Neural cell (in vitro differentiated cells): ENCODE measurements around the gene POU6F2. TPM values are rescaled to one million over a fixed set of nuclear protein-coding genes. Genes with fewer than 3 reads are reported as not detected.

Experiments
- H2AFZ ChIP-seq: fragments of 200-600, 300-800 bp; sonication (generic), shearing (Covaris generic); 2 replicates; pipeline ENCODE4 v1.6.0; 2014; ENCODE audit warnings: low read depth, mild to moderate bottlenecking, antibody characterized with exemption, low read length, moderate library complexity
- H3F3A ChIP-seq: fragments of 200-600 bp; shearing (Covaris generic); 2 replicates; pipeline ENCODE4 v1.6.1; 2016; ENCODE audit warnings: mild to moderate bottlenecking, moderate library complexity, mixed read lengths, antibody characterized with exemption, low read length; ENCODE audit not compliant: insufficient read depth, poor library complexity, severe bottlenecking
- H3K27ac ChIP-seq: fragments of 200-600, 300-800 bp; sonication (generic), shearing (Covaris generic); 2 replicates; pipeline ENCODE4 v1.5.1; 2014; ENCODE audit warnings: mild to moderate bottlenecking, low read length, moderate library complexity
- H3K27me3 ChIP-seq: fragments of 300-800, 200-600 bp; sonication (generic), shearing (Covaris generic); 2 replicates; pipeline ENCODE4 v1.6.0; 2014; ENCODE audit warnings: mild to moderate bottlenecking, low read depth, low read length, moderate library complexity; ENCODE audit not compliant: insufficient read depth
- H3K36me3 ChIP-seq: fragments of 300-800, 200-600 bp; sonication (generic), shearing (Covaris generic); 2 replicates; pipeline ENCODE4 v1.5.1; 2014; ENCODE audit warnings: mild to moderate bottlenecking, antibody characterized with exemption, low read length, moderate library complexity; ENCODE audit not compliant: insufficient read depth
- H3K4me2 ChIP-seq: fragments of 300-800, 200-600 bp; sonication (generic), shearing (Covaris generic); 2 replicates; pipeline ENCODE4 v1.6.0; 2014; ENCODE audit warnings: mild to moderate bottlenecking, low read length
- H3K4me3 ChIP-seq: fragments of 300-800, 200-600 bp; sonication (generic), shearing (Covaris generic); 2 replicates; pipeline ENCODE4 v1.5.1; 2014; ENCODE audit warnings: mild to moderate bottlenecking, low read length, moderate library complexity
- H3K79me2 ChIP-seq: fragments of 200-600 bp; shearing (Covaris generic); replicated peaks from 2 replicates; pipeline ENCODE4 v1.6.0; 2014; ENCODE audit warnings: mild to moderate bottlenecking, low read length, moderate library complexity; ENCODE audit not compliant: insufficient read depth
- H3K9ac ChIP-seq: fragments of 300-800, 200-600 bp; sonication (generic), shearing (Covaris generic); 2 replicates; pipeline ENCODE4 v1.6.1; 2016; ENCODE audit warnings: mild to moderate bottlenecking, low read length, mixed read lengths
- H3K9me2 ChIP-seq: fragments of 200-600 bp; shearing (Covaris generic); 2 replicates; pipeline ENCODE4 v1.6.1; 2016; ENCODE audit warnings: mild to moderate bottlenecking, low read length, mixed read lengths; ENCODE audit not compliant: insufficient read depth
- H3K9me3 ChIP-seq: fragments of 200-600, 300-800 bp; sonication (generic), shearing (Covaris generic); 2 replicates; pipeline ENCODE4 v1.6.1; 2016; ENCODE audit warnings: mild to moderate bottlenecking, mixed run types, low read length, moderate library complexity, mixed read lengths
- H4K20me1 ChIP-seq: fragments of 200-600 bp; shearing (Covaris generic); 2 replicates; pipeline ENCODE4 v1.6.1; 2016; ENCODE audit warnings: mild to moderate bottlenecking, mixed run types; ENCODE audit not compliant: insufficient read depth
- EP300 ChIP-seq: fragments of 450-650 bp; conservative IDR thresholded peaks from 2 replicates; pipeline ENCODE4 v1.6.1; 2014; ENCODE audit warnings: antibody characterized with exemption, mild to moderate bottlenecking, moderate library complexity; ENCODE audit not compliant: poor library complexity, severe bottlenecking
- EZH2 ChIP-seq: fragments of 200-600, 300-800 bp; shearing (Covaris generic), sonication (generic); IDR thresholded peaks from 2 replicates; pipeline ENCODE4 v1.6.1; 2014; ENCODE audit warnings: antibody characterized with exemption, low read length, borderline replicate concordance, mild to moderate bottlenecking; ENCODE audit not compliant: insufficient read depth, poor library complexity, severe bottlenecking
- MXI1 ChIP-seq: fragments of 450-650 bp; conservative IDR thresholded peaks from 2 replicates; pipeline ENCODE4 v1.6.1; 2014; ENCODE audit warnings: antibody characterized with exemption, mild to moderate bottlenecking; ENCODE audit not compliant: poor library complexity, severe bottlenecking
- POLR2AphosphoS5 ChIP-seq: IDR thresholded peaks from 2 replicates; pipeline ENCODE4 v1.6.1; 2012
- RAD21 ChIP-seq: fragments of 450-650 bp; conservative IDR thresholded peaks from 2 replicates; pipeline ENCODE4 v1.6.1; 2014; ENCODE audit warnings: antibody characterized with exemption, mild to moderate bottlenecking, moderate library complexity
- SMC3 ChIP-seq: fragments of 450-650 bp; conservative IDR thresholded peaks from 2 replicates; pipeline ENCODE4 v1.6.1; 2014; ENCODE audit warnings: antibody characterized with exemption, mild to moderate bottlenecking, moderate library complexity; ENCODE audit not compliant: poor library complexity
- TAF1 ChIP-seq: IDR thresholded peaks from 2 replicates; pipeline ENCODE4 v1.6.1; 2012; ENCODE audit warnings: low read depth
- polyA plus RNA-seq: library from polyadenylated mRNA; depleted of rRNA; stranded (reverse); fragments of >200 nt; gene quantifications from 2 replicates; pipeline ENCODE4 v1.2.3, GENCODE V29; 2014
- TF ChIP-seq, protein P1 (sequence below): fragments of 450-650 bp; IDR thresholded peaks from 2 replicates; pipeline ENCODE4 v1.5.1; 2014; ENCODE audit warnings: antibody characterized with exemption, mild to moderate bottlenecking, moderate library complexity; ENCODE audit not compliant: poor library complexity, severe bottlenecking
- TF ChIP-seq, protein P2 (sequence below): IDR thresholded peaks from 2 replicates; pipeline ENCODE4 v1.6.1; 2012; ENCODE audit warnings: borderline replicate concordance

Gene POU6F2
- polyA plus RNA-seq, 1 donor from 2014 or later, result 2.8 TPM

DNA sequence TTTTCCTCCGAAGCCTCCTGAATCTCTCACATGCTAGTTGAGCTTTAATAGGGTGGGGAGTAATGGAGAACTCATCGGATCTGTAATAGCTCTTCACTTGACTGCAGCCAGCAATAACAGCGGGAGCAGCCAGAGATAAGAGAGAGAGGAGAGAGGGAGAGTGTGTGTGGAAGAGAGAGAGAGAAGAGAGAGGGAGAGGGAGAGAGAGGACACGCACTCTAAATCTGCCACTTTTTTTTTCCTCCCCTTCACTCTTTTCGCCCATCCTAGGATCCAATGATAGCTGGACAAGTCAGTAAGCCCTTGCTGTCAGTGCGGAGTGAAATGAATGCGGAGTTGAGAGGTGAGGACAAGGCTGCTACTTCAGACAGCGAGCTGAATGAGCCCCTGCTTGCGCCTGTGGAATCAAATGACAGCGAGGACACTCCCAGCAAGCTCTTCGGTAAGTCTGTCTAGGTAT lies 107.9 kb downstream of the POU6F2 start:
- no peak overlapping the region for H2AFZ ChIP-seq
- TF ChIP-seq, protein P1, sequence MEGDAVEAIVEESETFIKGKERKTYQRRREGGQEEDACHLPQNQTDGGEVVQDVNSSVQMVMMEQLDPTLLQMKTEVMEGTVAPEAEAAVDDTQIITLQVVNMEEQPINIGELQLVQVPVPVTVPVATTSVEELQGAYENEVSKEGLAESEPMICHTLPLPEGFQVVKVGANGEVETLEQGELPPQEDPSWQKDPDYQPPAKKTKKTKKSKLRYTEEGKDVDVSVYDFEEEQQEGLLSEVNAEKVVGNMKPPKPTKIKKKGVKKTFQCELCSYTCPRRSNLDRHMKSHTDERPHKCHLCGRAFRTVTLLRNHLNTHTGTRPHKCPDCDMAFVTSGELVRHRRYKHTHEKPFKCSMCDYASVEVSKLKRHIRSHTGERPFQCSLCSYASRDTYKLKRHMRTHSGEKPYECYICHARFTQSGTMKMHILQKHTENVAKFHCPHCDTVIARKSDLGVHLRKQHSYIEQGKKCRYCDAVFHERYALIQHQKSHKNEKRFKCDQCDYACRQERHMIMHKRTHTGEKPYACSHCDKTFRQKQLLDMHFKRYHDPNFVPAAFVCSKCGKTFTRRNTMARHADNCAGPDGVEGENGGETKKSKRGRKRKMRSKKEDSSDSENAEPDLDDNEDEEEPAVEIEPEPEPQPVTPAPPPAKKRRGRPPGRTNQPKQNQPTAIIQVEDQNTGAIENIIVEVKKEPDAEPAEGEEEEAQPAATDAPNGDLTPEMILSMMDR, result no peak
- TF ChIP-seq POLR2AphosphoS5, result peak; percentile 78
- TF ChIP-seq EP300, result peak; percentile 56
- TF ChIP-seq SMC3, result peak; percentile 28
- no peaks in the 10 kb centered on the region for H3K79me2 ChIP-seq
- peak overlapping the region; percentile 68 for H3K4me2 ChIP-seq
- peak overlapping the region; percentile 56 for H3K27ac ChIP-seq
- H3K9me2 ChIP-seq, result no peaks in the 10 kb centered on the region
- no peaks in the 10 kb centered on the region for H4K20me1 ChIP-seq
- H3K36me3 ChIP-seq, result no peaks in the 10 kb centered on the region
- no peaks in the 10 kb centered on the region for H3K27me3 ChIP-seq
- H3K9ac ChIP-seq, result peak overlapping the region; percentile 45
- H3F3A ChIP-seq, result peaks cover 5% of the 10 kb centered on the region
- no peaks in the 10 kb centered on the region for H3K9me3 ChIP-seq
- peak overlapping the region; percentile 58 for H3K4me3 ChIP-seq

DNA sequence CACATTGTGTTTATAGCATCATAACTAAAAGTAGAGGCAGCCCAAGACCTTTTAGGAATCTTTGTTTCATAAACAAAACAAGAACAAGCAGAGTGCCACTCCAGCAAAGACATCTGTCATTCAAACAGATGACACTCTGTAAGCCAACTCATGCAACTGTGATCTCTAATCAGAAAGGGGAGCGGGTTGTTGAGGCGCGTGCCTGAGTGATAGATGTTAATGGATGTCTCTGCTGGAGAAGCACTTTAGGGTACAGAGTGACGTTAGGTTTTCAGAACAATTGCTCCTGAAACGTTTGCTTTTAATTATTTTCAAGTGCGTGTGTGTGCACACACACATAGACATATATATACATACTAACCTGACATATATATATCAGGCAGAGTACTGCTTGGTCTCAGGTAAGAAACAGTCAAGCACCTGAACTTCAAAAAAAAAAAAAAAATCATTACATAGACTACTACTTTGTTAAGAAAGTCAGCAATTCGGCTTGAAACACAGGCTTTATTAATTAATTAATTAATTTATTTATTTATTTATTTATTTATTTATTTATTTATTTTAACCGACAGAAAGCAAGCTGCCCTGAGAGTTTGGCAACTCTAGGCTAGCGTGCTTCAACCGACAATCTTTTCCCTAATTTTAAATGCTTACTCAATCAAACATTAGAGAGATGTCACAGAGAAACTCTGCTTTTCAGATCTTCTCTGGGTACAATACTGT lies 109.1 kb downstream of the POU6F2 start:
- Histone ChIP-seq H3K79me2 (no peaks in the 10 kb centered on the region), H3K4me2 (peak overlapping the region; percentile 68), H3K27ac (peak overlapping the region; percentile 56), H2AFZ (no peak overlapping the region), H3K9me3 (no peaks in the 10 kb centered on the region), H3K27me3 (no peaks in the 10 kb centered on the region), H3F3A (peaks cover 5% of the 10 kb centered on the region), H3K9me2 (no peaks in the 10 kb centered on the region), H3K4me3 (peak overlapping the region; percentile 58), H3K9ac (peak overlapping the region; percentile 45), H4K20me1 (no peaks in the 10 kb centered on the region), H3K36me3 (no peaks in the 10 kb centered on the region)
- TF ChIP-seq SMC3 (no peak), EZH2 (no peak), EP300 (peak; percentile 98), MXI1 (peak; percentile 14), POLR2AphosphoS5 (peak; percentile 95), TAF1 (no peak), RAD21 (no peak)
- TF ChIP-seq, protein P1, result no peak
- TF ChIP-seq, protein P2, sequence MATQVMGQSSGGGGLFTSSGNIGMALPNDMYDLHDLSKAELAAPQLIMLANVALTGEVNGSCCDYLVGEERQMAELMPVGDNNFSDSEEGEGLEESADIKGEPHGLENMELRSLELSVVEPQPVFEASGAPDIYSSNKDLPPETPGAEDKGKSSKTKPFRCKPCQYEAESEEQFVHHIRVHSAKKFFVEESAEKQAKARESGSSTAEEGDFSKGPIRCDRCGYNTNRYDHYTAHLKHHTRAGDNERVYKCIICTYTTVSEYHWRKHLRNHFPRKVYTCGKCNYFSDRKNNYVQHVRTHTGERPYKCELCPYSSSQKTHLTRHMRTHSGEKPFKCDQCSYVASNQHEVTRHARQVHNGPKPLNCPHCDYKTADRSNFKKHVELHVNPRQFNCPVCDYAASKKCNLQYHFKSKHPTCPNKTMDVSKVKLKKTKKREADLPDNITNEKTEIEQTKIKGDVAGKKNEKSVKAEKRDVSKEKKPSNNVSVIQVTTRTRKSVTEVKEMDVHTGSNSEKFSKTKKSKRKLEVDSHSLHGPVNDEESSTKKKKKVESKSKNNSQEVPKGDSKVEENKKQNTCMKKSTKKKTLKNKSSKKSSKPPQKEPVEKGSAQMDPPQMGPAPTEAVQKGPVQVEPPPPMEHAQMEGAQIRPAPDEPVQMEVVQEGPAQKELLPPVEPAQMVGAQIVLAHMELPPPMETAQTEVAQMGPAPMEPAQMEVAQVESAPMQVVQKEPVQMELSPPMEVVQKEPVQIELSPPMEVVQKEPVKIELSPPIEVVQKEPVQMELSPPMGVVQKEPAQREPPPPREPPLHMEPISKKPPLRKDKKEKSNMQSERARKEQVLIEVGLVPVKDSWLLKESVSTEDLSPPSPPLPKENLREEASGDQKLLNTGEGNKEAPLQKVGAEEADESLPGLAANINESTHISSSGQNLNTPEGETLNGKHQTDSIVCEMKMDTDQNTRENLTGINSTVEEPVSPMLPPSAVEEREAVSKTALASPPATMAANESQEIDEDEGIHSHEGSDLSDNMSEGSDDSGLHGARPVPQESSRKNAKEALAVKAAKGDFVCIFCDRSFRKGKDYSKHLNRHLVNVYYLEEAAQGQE, result peak; percentile 66
